ENCODE measurements around the gene OPA3. TPM values are rescaled to one million over a fixed set of nuclear protein-coding genes. Genes with fewer than 3 reads are reported as not detected.

Gene OPA3
- total RNA-seq, 1 donor from 2014 or later = 15.3 TPM

- peak; percentile 96 for DNase-seq (ENCODE audit: low spot score)
- intact Hi-C loops (cut with DNase I) = no loop called here
Observed at GRCh38 chr19:45508861-45509691, 75.5 kb downstream of the OPA3 start.

GRCh38 chr19:45508417-45508860, 76.2 kb downstream of the OPA3 start:
- peak; percentile 81 for DNase-seq (ENCODE audit: low spot score)
- intact Hi-C loops (cut with DNase I) = no loop called here

GRCh38 chr19:45507872-45508416, 76.7 kb downstream of the OPA3 start:
- no peak for DNase-seq (ENCODE audit: low spot score)
- intact Hi-C loops (cut with DNase I) = no loop called here

- peak; percentile 96 for DNase-seq (ENCODE audit: low spot score)
- intact Hi-C loops (cut with DNase I) = no loop called here
Observed at GRCh38 chr19:45506989-45507871, 77.4 kb downstream of the OPA3 start, which contains the start of gene VASP. Gene VASP (plus strand): TSS chr19:45507479. CDS start chr19:45507772, 293 bp downstream.

GRCh38 chr19:45506246-45506988, 78.2 kb downstream of the OPA3 start:
- intact Hi-C loops (cut with DNase I) = no loop called here
- DNase-seq (ENCODE audit: low spot score) = peak; percentile 99

GRCh38 chr19:45505996-45506245, 78.7 kb downstream of the OPA3 start:
- DNase-seq (ENCODE audit: low spot score) = no peak
- intact Hi-C loops (cut with DNase I) = no loop called here

- DNase-seq (ENCODE audit: low spot score) = no peak
- intact Hi-C loops (cut with DNase I) = no loop called here
Observed at GRCh38 chr19:45505151-45505995, 79.2 kb downstream of the OPA3 start.

- no peak for DNase-seq (ENCODE audit: low spot score)
- intact Hi-C loops (cut with DNase I) = no loop called here
Observed at GRCh38 chr19:45503909-45504308, 80.7 kb downstream of the OPA3 start.

GRCh38 chr19:45502111-45502510, 82.5 kb downstream of the OPA3 start:
- intact Hi-C loops (cut with DNase I) = no loop called here
- no peak for DNase-seq (ENCODE audit: low spot score)

- no peak for DNase-seq (ENCODE audit: low spot score)
- intact Hi-C loops (cut with DNase I) = no loop called here
Observed at GRCh38 chr19:45501730-45502014, 82.9 kb downstream of the OPA3 start.

- no peak for DNase-seq (ENCODE audit: low spot score)
- intact Hi-C loops (cut with DNase I) = no loop called here
Observed at GRCh38 chr19:45500918-45501729, 83.5 kb downstream of the OPA3 start.

- no peak for DNase-seq (ENCODE audit: low spot score)
- intact Hi-C loops (cut with DNase I) = no loop called here
Observed at GRCh38 chr19:45499196-45500180, 85.1 kb downstream of the OPA3 start.

GRCh38 chr19:45498411-45499195, 86.0 kb downstream of the OPA3 start, which contains the start of gene PPM1N:
Gene PPM1N (plus strand): TSS chr19:45498443. CDS start chr19:45498473, 30 bp downstream.
- no peak for DNase-seq (ENCODE audit: low spot score)
- intact Hi-C loops (cut with DNase I) = no loop called here

- no peak for DNase-seq (ENCODE audit: low spot score)
- intact Hi-C loops (cut with DNase I) = no loop called here
Observed at GRCh38 chr19:45497791-45498190, 86.8 kb downstream of the OPA3 start.

- DNase-seq (ENCODE audit: low spot score) = peak; percentile 83
- intact Hi-C loops (cut with DNase I) = no loop called here
Observed at GRCh38 chr19:45496349-45496953, 88.2 kb downstream of the OPA3 start.

GRCh38 chr19:45495178-45495577, 89.4 kb downstream of the OPA3 start:
- no peak for DNase-seq (ENCODE audit: low spot score)
- intact Hi-C loops (cut with DNase I) = no loop called here

All from cardiac septum (tissue), 1 donor.